NCI-H1694 treated with DMSO at 0.1 percent for 48 hours (cell line): Measurements from ENCODE around the gene SLC12A9.
"Not testable (repeated sequence)": the region's sequence is repeated elsewhere in the genome, so short reads cannot be mapped to it uniquely, and the experiment has no call there.

Experiments used
- DNase-seq: peaks from one replicate; lab custom pipeline; 2025; lab: John Stamatoyannopoulos, UW

The SLC12A9 gene, protein sequence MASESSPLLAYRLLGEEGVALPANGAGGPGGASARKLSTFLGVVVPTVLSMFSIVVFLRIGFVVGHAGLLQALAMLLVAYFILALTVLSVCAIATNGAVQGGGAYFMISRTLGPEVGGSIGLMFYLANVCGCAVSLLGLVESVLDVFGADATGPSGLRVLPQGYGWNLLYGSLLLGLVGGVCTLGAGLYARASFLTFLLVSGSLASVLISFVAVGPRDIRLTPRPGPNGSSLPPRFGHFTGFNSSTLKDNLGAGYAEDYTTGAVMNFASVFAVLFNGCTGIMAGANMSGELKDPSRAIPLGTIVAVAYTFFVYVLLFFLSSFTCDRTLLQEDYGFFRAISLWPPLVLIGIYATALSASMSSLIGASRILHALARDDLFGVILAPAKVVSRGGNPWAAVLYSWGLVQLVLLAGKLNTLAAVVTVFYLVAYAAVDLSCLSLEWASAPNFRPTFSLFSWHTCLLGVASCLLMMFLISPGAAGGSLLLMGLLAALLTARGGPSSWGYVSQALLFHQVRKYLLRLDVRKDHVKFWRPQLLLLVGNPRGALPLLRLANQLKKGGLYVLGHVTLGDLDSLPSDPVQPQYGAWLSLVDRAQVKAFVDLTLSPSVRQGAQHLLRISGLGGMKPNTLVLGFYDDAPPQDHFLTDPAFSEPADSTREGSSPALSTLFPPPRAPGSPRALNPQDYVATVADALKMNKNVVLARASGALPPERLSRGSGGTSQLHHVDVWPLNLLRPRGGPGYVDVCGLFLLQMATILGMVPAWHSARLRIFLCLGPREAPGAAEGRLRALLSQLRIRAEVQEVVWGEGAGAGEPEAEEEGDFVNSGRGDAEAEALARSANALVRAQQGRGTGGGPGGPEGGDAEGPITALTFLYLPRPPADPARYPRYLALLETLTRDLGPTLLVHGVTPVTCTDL

DNA sequence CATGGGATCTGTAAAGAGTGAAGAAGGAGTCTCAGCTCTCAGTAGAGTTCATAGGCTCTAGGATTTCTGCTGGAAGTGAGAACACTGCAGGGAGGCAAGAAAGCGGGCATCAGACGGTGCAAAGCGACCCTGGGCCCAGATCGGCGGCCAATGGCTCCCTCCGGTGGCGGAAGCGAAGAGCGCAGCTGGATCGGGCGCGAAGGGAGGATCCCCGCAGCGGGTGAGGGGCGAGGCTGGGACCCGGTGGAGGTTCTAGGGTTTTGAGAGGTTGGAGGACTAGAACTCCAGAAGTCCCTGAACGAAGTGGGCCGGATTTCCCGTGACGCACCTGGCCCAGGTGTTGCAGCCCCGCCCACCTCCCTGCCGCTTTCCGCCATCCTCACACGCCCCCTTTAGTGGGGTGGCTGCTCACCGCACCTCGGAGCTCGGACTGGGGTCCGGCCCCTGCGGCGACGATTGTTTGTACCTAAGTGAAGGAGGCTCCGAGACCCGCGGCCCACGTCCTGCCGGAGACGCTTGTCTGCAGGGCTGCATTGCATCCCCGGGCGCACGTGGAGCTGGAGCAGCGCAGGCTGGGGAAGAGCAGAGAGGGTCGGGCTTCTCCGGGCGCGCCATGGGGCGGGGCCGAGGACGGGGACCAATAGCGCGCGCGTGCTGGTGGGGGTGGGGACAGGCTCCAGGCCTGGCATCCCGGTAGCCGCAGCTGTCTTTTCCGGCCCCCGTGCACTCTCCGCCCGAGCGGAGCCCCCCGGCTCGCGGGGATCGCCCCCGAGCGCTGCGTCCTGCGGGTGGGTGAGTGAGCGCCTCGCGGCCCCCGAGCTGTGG lies at the start of gene SLC12A9:
Gene SLC12A9, plus strand, starts transcription at position 666 of the 825 bp plus-strand sequence. CDS start 1,485 bp downstream, outside the sequence.
- peak; percentile 78 for DNase-seq

- DNase-seq, result no peak
Measured at GRCh38 chr7:100802951-100803350, 49.6 kb upstream of the SLC12A9 start.

DNA sequence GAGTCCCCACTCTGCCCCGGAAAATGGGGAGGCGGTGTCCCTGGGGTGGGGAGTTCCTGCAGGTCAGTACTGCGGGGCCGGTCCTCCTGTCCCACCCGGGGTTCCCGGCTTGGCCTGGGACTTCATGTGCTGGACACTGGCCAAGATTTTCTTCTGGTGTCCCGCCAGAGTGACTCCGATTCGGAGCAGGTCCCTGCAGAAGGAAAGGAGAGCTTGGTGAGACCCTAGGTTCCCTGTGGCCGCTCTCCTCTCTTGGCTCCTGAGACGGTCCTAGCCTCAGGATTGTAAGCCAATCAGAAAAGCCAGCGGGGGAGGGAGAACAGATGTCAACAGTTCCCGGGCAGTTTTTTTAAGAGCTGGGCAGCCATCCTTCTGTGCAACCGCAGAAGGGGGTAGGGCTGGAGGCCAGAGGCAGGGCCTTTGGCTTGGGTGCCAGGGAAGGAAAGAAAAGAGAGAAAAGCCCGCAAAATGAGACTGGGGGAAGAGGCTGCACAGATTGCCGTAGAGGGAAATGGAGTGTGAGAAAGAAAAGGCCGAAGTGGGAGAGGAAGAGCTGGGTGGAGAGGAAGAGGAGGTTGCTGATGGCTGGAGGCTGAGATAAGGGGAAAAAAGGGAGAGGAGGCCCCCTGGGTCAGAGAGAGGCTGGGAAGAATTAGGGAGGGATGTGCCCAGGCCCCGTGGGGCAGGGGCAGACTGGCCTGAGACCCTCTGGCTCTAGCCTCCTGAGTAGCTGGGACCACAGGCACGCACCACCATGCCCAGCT lies 48.9 kb upstream of the SLC12A9 start:
- DNase-seq, result peak; percentile 78

DNA sequence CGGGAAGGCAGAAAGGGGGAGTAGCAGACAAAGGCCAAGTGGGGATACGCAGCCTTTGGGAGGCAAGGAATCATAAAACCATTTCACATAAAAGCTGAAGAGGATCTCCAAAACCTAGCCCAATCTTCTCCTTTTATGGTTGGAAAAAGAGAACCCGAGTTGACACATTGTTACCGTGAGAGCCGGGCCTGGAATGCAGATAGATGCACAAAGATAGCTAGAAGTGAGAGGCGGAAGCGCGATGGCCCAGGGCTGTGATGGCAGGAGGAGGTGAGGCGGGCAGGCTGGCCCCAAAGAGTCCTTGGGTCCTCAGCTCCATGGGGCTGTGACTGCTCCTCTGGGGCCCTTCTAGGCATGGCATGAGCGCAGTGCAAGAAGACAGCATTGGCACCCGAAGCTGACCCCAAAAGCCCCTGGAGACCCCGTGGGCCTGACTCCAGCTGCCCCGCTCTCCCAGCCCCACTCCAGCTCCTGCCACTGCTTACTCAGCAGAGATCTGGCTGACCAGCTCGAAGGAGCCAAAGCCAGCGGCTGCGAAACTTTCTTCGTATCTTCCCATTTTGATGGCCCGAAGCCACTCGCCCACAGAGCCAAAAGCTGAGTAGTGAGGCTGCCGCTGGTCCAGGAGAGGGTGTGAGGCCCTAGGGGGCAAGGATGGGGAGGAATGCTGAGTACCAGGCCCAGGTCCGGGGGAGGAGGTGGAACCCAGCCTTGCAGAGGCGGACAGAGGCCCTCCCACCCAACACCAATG lies 47.7 kb upstream of the SLC12A9 start:
- DNase-seq, result no peak

DNA sequence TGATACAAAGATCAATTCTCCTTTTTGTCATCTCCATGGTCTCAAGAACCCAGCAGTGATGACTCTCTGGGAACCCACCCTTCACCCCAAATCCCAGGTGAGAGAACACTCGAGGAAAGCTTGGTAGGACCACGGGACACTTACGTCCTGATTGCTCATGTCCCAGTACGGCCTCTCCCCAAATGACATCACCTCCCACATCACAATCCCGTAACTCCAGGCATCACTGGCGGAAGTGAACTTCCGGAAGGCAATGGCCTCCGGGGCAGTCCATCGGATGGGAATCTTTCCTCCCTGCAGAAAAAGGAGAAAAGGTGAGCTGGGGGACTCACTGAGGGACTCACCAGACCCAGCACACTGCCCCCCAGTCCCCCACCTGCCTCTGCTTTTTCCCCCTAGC lies 46.2 kb upstream of the SLC12A9 start:
- no peak for DNase-seq

- DNase-seq, result not testable (repeated sequence)
Measured at GRCh38 chr7:100806883-100807282, 45.6 kb upstream of the SLC12A9 start.

DNA sequence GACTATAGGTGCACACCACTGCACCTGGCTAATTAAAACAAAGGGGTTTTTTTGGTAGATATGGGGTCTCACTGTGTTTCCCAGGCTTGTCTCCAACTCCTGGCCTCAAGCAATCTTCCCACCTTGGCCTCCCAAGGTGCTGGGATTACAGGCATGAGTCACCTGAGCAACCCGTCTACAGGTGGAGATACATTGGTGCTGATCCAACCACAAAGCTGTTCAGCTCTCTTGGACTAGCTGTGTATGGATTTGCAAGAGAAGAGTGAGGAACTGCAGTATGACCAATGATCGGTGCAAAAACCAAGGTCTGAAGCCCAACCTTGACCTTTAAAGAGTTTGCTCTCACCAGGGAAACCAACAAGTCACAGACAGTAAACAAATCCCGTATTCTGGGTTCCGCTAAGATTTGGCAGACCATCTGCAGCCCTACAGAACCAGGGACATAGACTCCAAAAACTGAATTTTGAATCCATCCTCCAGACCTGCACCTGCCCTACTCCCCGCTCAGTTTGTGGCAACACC lies 44.1 kb upstream of the SLC12A9 start:
- no peak for DNase-seq

DNA sequence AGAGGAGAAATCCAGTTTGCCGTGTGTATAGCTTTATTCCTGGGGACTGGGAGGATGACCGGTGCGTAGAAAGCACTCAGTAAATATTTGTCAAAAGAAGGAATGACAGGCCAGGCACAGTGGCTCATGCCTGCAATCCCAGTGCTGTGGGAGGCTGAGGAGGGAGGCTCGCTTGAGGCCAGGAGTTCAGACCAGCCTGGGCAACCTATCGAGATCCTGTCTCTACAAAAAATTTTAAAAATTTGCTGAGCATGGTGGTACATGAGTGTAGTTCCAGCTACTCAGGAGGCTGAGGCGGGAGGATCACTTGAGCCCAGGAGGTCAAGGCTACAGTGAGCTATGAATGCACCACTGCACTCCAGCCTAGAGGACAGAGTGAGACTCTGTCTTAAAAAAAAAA lies 41.0 kb upstream of the SLC12A9 start:
- DNase-seq, result no peak

DNA sequence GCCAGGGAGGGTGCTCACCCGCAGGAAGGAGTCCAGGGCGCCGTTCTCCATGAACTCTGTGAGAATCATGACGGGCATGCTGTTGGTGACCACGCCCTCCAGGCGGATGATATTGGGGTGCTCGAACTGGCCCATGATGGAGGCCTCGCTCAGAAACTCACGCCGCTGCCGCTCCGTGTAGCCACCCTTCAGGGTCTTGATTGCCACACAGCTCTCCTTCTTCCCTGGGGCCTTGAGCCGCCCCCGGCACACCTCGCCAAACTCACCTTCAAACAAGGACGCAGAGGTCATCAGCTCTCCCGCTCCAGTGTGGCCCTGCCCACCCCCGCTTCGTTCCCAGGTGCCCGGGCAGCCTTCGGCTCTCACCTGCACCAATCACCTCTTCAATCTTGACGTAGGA lies 39.8 kb upstream of the SLC12A9 start:
- DNase-seq, result no peak

GRCh38 chr7:100816515-100816914 lies 36.0 kb upstream of the SLC12A9 start:
- DNase-seq, result not testable (repeated sequence)

DNA sequence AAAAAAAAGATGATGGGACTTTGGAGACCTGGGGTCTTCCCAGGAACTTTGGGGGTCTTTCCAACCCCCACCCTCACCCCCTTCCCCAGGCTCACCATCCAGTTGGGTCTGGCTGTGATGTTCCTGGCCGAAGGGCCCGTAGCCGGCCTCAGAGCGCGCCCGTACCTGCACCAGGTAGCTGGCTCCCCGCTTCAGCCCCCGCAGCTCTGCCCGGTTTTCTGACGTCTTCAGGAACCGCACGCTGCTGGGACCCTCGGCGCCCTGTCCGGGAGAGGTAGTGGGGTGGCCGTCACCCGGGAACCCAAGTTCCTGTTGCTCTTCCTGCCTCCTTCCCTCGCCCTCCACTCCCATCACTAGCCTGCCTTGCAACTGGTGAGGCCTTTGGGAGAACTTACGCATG lies 35.4 kb upstream of the SLC12A9 start:
- no peak for DNase-seq

GRCh38 chr7:100818366-100818765 lies 34.1 kb upstream of the SLC12A9 start:
- no peak for DNase-seq

- DNase-seq, result no peak
Measured at GRCh38 chr7:100818825-100819224, 33.7 kb upstream of the SLC12A9 start.

- no peak for DNase-seq
Measured at GRCh38 chr7:100819586-100819985, 32.9 kb upstream of the SLC12A9 start.

DNA sequence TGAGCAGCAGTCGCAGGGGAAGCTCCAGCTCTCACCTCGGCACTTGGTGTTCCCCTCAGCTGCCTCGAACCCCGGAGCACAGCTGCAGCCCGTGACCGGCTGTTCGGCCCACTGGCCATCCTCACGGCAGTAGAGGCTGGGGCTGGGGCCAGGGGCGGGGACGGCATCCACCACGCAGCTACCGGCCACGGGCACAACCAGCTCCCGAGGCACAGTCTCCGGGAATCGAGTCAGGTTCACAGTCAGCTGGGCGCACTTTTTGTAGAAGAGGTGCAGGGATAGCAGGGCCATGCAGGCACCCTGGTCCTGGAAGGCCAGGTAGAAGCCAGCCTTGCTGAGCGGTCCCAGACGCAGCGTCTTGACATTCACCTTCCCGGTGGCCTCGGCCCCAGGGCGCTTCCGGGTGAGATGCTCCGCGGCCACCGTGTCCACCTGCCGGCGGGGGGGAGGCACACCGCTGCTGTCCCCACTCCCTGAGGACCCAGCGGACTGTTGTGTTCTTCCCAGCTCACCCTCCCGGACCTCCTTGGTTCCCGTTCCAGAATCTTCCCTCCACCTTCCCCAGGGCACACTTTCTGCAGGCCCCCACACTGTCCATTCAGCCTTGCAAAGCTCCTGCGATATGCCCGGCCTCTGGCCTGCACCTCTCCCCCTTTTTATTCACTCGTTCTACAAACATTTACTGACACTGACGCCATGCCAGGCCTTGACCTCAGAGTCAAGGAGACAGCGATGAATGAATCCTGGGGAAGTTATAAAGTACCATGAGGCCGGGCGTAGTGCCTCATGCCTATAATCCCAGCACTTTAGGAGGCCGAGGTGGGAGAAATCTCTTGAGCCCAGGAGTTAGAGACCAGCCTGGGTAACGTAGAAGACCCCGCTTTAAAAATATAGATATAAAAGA lies 30.0 kb upstream of the SLC12A9 start:
- no peak for DNase-seq

DNA sequence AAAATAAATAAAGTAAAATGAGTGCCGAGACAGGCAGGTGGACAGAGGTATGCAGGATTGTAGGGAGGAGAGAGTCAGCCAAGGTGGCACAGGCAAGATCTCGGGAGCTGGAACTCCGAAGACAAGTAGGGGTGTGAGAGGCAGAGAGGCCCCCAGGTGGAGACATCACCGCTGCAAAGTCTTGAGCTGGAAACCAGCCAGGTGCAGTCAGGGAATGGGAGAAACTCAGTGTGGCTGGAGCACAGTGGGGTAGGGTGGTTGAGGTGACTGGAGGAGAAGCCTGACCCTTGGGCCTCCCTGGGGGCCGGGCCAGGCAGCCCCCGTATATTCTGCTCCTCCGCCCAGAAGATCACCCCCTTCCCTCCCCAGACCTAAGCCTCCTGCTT lies 29.4 kb upstream of the SLC12A9 start:
- DNase-seq, result no peak

- no peak for DNase-seq
Measured at GRCh38 chr7:100823534-100823933, 29.0 kb upstream of the SLC12A9 start.

GRCh38 chr7:100824499-100825214 lies 27.9 kb upstream of the SLC12A9 start:
- no peak for DNase-seq
